Fibroblast of lung (primary cell): ENCODE measurements around the gene TXNIP.

Experiments used
- EZH2 ChIP-seq: IDR thresholded peaks from 2 replicates; pipeline ENCODE4 v1.5.1; 2012; ENCODE audit warnings: low read length, control low read depth, mild to moderate bottlenecking; ENCODE audit errors: missing control alignments
- TF ChIP-seq, protein P1 (sequence below), 2 donors: IDR thresholded peaks in 1 of 2; conservative IDR thresholded peaks in 1 of 2; 1 replicate in 1 of 2; 2 replicates in 1 of 2; pipeline ENCODE4 v1.5.1; 2011 to 2012; ENCODE audit warnings: low read length in 2 of 2, control low read depth in 1 of 2, inconsistent platforms in 1 of 2, low read depth in 1 of 2, mild to moderate bottlenecking in 1 of 2

DNA sequence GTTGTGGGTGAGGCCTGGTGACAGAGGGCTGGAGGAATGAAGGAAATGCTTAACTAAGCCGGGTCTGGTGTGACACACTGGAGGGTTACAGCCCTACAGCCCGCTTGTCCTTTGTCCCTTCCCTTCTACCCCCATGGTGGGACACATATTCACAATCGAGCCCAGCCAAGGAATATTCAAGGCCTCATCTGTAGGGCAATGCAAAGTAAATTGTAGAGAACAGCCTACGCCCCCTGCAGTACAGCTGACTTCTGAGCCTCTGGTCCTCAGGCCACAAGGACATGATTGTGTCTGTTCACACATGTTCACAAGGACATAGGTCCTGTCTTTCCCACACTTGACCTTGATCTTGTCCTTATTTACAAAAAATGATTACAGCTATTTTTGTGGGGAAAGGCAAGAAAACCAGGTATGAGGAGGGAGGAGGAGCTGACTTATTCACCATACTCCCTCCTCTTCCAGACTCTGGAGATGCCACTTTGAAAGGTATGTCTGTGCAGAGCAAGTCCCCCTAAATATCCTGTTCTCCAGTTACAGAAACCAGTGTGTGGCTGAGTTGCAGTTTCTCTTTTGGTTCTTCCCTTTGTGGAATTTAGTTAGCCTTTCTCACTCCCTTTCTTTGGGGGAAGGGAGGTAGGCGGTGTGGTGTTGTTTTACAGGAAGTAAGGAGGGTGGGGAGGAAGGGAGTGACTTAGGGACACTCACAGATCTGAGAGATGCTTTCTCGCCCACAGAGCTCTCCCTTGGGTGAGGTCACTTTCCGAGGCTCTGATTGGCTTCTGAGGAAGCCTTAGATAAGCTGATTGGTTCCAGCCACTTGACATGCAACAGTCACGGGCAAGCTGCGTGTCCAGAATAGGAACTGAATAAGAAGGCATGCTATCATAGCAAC is 17.3 kb downstream of the TXNIP start:
- no peak for TF ChIP-seq EZH2
- TF ChIP-seq, protein P1, sequence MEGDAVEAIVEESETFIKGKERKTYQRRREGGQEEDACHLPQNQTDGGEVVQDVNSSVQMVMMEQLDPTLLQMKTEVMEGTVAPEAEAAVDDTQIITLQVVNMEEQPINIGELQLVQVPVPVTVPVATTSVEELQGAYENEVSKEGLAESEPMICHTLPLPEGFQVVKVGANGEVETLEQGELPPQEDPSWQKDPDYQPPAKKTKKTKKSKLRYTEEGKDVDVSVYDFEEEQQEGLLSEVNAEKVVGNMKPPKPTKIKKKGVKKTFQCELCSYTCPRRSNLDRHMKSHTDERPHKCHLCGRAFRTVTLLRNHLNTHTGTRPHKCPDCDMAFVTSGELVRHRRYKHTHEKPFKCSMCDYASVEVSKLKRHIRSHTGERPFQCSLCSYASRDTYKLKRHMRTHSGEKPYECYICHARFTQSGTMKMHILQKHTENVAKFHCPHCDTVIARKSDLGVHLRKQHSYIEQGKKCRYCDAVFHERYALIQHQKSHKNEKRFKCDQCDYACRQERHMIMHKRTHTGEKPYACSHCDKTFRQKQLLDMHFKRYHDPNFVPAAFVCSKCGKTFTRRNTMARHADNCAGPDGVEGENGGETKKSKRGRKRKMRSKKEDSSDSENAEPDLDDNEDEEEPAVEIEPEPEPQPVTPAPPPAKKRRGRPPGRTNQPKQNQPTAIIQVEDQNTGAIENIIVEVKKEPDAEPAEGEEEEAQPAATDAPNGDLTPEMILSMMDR (conservative IDR thresholded peaks at IDR 0.05 in 1 of 2, IDR thresholded peaks at IDR 0.05 in 1 of 2; ENCODE audit: low read depth in 1 of 2, low read length in 2 of 2) = peak; percentile 29 to 41
